H1 (cell line): ENCODE measurements around the gene LAMP5. TPM values are rescaled to one million over a fixed set of nuclear protein-coding genes. Genes with fewer than 3 reads are reported as not detected.

Source experiments
- CTCF ChIA-PET: fragments of 300-600 bp; sonication (Branson Sonifier 250); formaldehyde crosslinking; loops from one replicate; lab custom pipeline; 2021; ENCODE audit not compliant: partially characterized antibody; lab: Charles Lee
- POLR2A ChIA-PET: fragments of 300-600 bp; sonication (Branson Sonifier 250); formaldehyde crosslinking; loops from one replicate; lab custom pipeline; 2021; ENCODE audit warnings: inconsistent platforms; ENCODE audit not compliant: partially characterized antibody; lab: Charles Lee
- DNase-seq, 2 experiments: peaks; one replicate each; pipeline versions ENCODE4 v3.0.0 to v3.0.0-alpha.2; 2010 to 2022; ENCODE audit warnings: low spot score in 2 of 2, low read depth in 1 of 2, mixed read lengths in 1 of 2
- FAIRE-seq: peaks from 2 replicates; lab custom pipeline; 2011; peaks lifted over from hg19 to GRCh38; lab: Jason Lieb, UNC
- H2AFZ ChIP-seq: 2 replicates; pipeline ENCODE4 v1.8.1; 2012; ENCODE audit warnings: low read length, inconsistent platforms
- H2AK5ac ChIP-seq: 2 replicates; pipeline ENCODE4 v1.6.1; 2013; ENCODE audit warnings: low read depth, low read length
- H2BK120ac ChIP-seq: replicated peaks from 2 replicates; pipeline ENCODE3; 2013; ENCODE audit warnings: low read depth, low read length, inconsistent platforms
- H2BK12ac ChIP-seq: 2 replicates; pipeline ENCODE4 v1.6.1; 2013; ENCODE audit warnings: low read depth, low read length
- H2BK15ac ChIP-seq: 2 replicates; pipeline ENCODE4 v1.6.1; 2013; ENCODE audit warnings: low read length
- H2BK20ac ChIP-seq: 2 replicates; pipeline ENCODE4 v1.6.1; 2013; ENCODE audit warnings: low read length
- H2BK5ac ChIP-seq: 2 replicates; pipeline ENCODE4 v1.6.1; 2013; ENCODE audit warnings: low read depth, low read length
- H3K14ac ChIP-seq: 2 replicates; pipeline ENCODE4 v1.6.1; 2013; ENCODE audit warnings: inconsistent platforms; ENCODE audit not compliant: insufficient read length
- H3K18ac ChIP-seq: 2 replicates; pipeline ENCODE4 v1.6.1; 2013; ENCODE audit warnings: low read length; ENCODE audit errors: extremely low read depth
- H3K23ac ChIP-seq: 2 replicates; pipeline ENCODE4 v1.6.1; 2013; ENCODE audit warnings: inconsistent platforms; ENCODE audit not compliant: insufficient read length
- H3K23me2 ChIP-seq: 2 replicates; pipeline ENCODE4 v1.6.1; 2013; ENCODE audit warnings: low read depth, low read length
- H3K27ac ChIP-seq: 2 replicates; pipeline ENCODE4 v1.6.1; 2011; ENCODE audit warnings: low read depth, low read length, inconsistent platforms
- H3K27me3 ChIP-seq, 4 experiments: replicated peaks in 1 of 4; 1 replicate in 1 of 4; 2 replicates in 3 of 4; pipeline versions ENCODE4 v1.6.1 to v1.8.1; 2011 to 2013; ENCODE audit warnings: low read length in 3 of 4, mild to moderate bottlenecking in 3 of 4, inconsistent platforms in 2 of 4, mixed read lengths in 2 of 4, moderate library complexity in 1 of 4; ENCODE audit not compliant: control insufficient read depth in 3 of 4, insufficient read depth in 3 of 4; ENCODE audit errors: extremely low read depth in 1 of 4
- H3K36me3 ChIP-seq, 4 experiments: 2 replicates each; pipeline versions ENCODE4 v1.6.1 to v1.8.1; 2011 to 2013; ENCODE audit warnings: mild to moderate bottlenecking in 4 of 4, low read length in 3 of 4, moderate library complexity in 2 of 4, control low read depth in 1 of 4, inconsistent platforms in 1 of 4; ENCODE audit not compliant: insufficient read depth in 4 of 4, control insufficient read depth in 2 of 4
- H3K4ac ChIP-seq: replicated peaks from 2 replicates; pipeline ENCODE3; 2013; ENCODE audit warnings: low read length, low read depth, mixed read lengths, inconsistent platforms; ENCODE audit not compliant: insufficient read length
- H3K4me1 ChIP-seq, 4 experiments: replicated peaks in 1 of 4; 1 replicate in 1 of 4; 2 replicates in 3 of 4; pipeline versions ENCODE4 v1.6.1 to v1.8.1; 2011 to 2013; ENCODE audit warnings: low read length in 3 of 4, inconsistent platforms in 2 of 4, mixed read lengths in 1 of 4; ENCODE audit not compliant: insufficient read depth in 4 of 4, control insufficient read depth in 3 of 4
- H3K4me2 ChIP-seq, 2 experiments: 2 replicates each; pipeline versions ENCODE4 v1.6.1 to v1.8.1; 2011 to 2013; ENCODE audit warnings: low read depth in 2 of 2, low read length in 2 of 2, control low read depth in 1 of 2, inconsistent platforms in 1 of 2, mild to moderate bottlenecking in 1 of 2; ENCODE audit not compliant: insufficient read depth in 1 of 2
- H3K4me3 ChIP-seq, 4 experiments: fragments of 200-600, 300-600 bp in 1 of 4; sonication (generic), shearing (Covaris generic), sonication (Bioruptor Twin) in 1 of 4; 2 replicates each; pipeline versions ENCODE4 v1.5.1 to v1.8.1; 2011 to 2016; ENCODE audit warnings: low read length in 4 of 4, low read depth in 3 of 4, control low read depth in 2 of 4, inconsistent platforms in 2 of 4, mild to moderate bottlenecking in 2 of 4, mixed read lengths in 1 of 4, moderate library complexity in 1 of 4; ENCODE audit not compliant: insufficient read depth in 2 of 4; ENCODE audit errors: extremely low read depth in 1 of 4
- H3K56ac ChIP-seq: replicated peaks from 2 replicates; pipeline ENCODE3; 2013; ENCODE audit warnings: low read depth, mild to moderate bottlenecking, mixed read lengths, low read length, inconsistent platforms; ENCODE audit not compliant: insufficient read length
- H3K79me1 ChIP-seq: 2 replicates; pipeline ENCODE4 v1.6.1; 2013; ENCODE audit warnings: low read depth, low read length, control low read depth
- H3K79me2 ChIP-seq, 2 experiments: 2 replicates each; pipeline versions ENCODE4 v1.6.1 to v1.8.1; 2012 to 2013; ENCODE audit warnings: low read length in 2 of 2, mild to moderate bottlenecking in 2 of 2, inconsistent platforms in 1 of 2; ENCODE audit not compliant: insufficient read depth in 2 of 2, control insufficient read depth in 1 of 2
- H3K9ac ChIP-seq, 4 experiments: replicated peaks in 1 of 4; 1 replicate in 1 of 4; 2 replicates in 3 of 4; pipeline versions ENCODE4 v1.6.1 to v1.8.1; 2011 to 2013; ENCODE audit warnings: low read depth in 3 of 4, low read length in 3 of 4, control low read depth in 2 of 4, mild to moderate bottlenecking in 2 of 4, moderate library complexity in 2 of 4, inconsistent platforms in 1 of 4; ENCODE audit errors: extremely low read depth in 1 of 4
- H3K9me3 ChIP-seq, 2 experiments: 2 replicates each; pipeline versions ENCODE4 v1.6.1 to v1.8.1; 2012 to 2013; ENCODE audit warnings: mild to moderate bottlenecking in 2 of 2, moderate library complexity in 2 of 2, control low read depth in 1 of 2, inconsistent platforms in 1 of 2, low read depth in 1 of 2, low read length in 1 of 2, mixed read lengths in 1 of 2; ENCODE audit not compliant: insufficient read depth in 2 of 2
- H4K20me1 ChIP-seq, 2 experiments: replicated peaks in 1 of 2; 2 replicates each; pipeline versions ENCODE3 to v1.8.1; 2011 to 2013; ENCODE audit warnings: inconsistent platforms in 2 of 2, low read length in 2 of 2, mild to moderate bottlenecking in 1 of 2; ENCODE audit not compliant: insufficient read depth in 2 of 2, control insufficient read depth in 1 of 2
- H4K5ac ChIP-seq: 2 replicates; pipeline ENCODE4 v1.6.1; 2013; ENCODE audit warnings: low read length, low read depth, mixed read lengths, inconsistent platforms; ENCODE audit not compliant: insufficient read length
- H4K8ac ChIP-seq: 2 replicates; pipeline ENCODE4 v1.8.0; 2013; ENCODE audit warnings: mild to moderate bottlenecking, moderate library complexity, low read length, inconsistent platforms; ENCODE audit not compliant: insufficient read depth; ENCODE audit errors: extremely low read depth
- H4K91ac ChIP-seq: replicated peaks from 2 replicates; pipeline ENCODE3; 2013; ENCODE audit warnings: low read length, mixed read lengths, inconsistent platforms; ENCODE audit not compliant: insufficient read length
- E2F6 ChIP-seq: IDR thresholded peaks from 2 replicates; pipeline ENCODE4 v1.6.1; 2012; ENCODE audit warnings: inconsistent platforms
- GABPA ChIP-seq: IDR thresholded peaks from 2 replicates; pipeline ENCODE4 v1.6.1; 2011; ENCODE audit warnings: mild to moderate bottlenecking, low read length, moderate library complexity, borderline replicate concordance; ENCODE audit not compliant: insufficient read depth
- KDM4A ChIP-seq: IDR thresholded peaks from one replicate; pipeline ENCODE4 v1.7.1; 2012; ENCODE audit warnings: low read depth, mild to moderate bottlenecking, moderate library complexity, low read length, inconsistent platforms; ENCODE audit not compliant: severe bottlenecking
- KDM5A ChIP-seq: fragments of 200-600 bp; IDR thresholded peaks from 2 replicates; pipeline ENCODE4 v1.7.1; 2012; ENCODE audit warnings: mild to moderate bottlenecking, low read length, inconsistent platforms, mixed read lengths
- RXRA ChIP-seq: IDR thresholded peaks from 2 replicates; pipeline ENCODE4 v1.6.1; 2011; ENCODE audit warnings: low read depth, mild to moderate bottlenecking, low read length, moderate library complexity; ENCODE audit not compliant: insufficient read depth
- USF2 ChIP-seq: IDR thresholded peaks from 2 replicates; pipeline ENCODE4 v1.6.1; 2011; ENCODE audit warnings: low read length, improper control_type of control experiment
- ZNF274 ChIP-seq: IDR thresholded peaks from 2 replicates; pipeline ENCODE4 v1.7.0; 2012; ENCODE audit warnings: low read length, borderline replicate concordance; ENCODE audit errors: extremely low read depth
- WGBS, 2 experiments: shearing (Covaris generic) in 1 of 2; methylation state at CpG; one replicate each; pipeline versions ENCODE4 v1.1.6 to v1.1.7; 2013 to 2015; ENCODE audit warnings: low lambda C conversion rate in 2 of 2, mixed read lengths in 2 of 2, inconsistent platforms in 1 of 2, low coverage in 1 of 2, missing lambda C conversion rate in 1 of 2; ENCODE audit not compliant: insufficient replicate concordance in 2 of 2, insufficient coverage in 1 of 2, insufficient read length in 1 of 2; ENCODE audit errors: extremely low coverage in 1 of 2, missing lambda C conversion rate in 1 of 2; 5-methylcytosine and 5-hydroxymethylcytosine counted together
- polyA plus RNA-seq, 7 experiments: library from polyadenylated mRNA; depleted of rRNA in 3 of 7; stranded (reverse) in 5 of 7; unstranded in 2 of 7; fragments of >200 nt in 5 of 7; fragments of 200-250 nt in 2 of 7; gene quantifications; 1 replicate in 5 of 7; 2 replicates in 1 of 7; 4 replicates in 1 of 7; pipeline versions ENCODE4 v1.2.1 to v1.2.3, GENCODE V29; 2011 to 2013; ENCODE audit warnings: missing spikeins in 2 of 7, mixed read lengths in 2 of 7
- total RNA-seq: library from RNA; stranded (reverse); fragmentation: NEBNext Ultra II Directional; extraction: Animal tissue kit (Norgen Biotek cat#: 25700); gene quantifications from 2 replicates; pipeline ENCODE4 v1.2.1, GENCODE V29; 2021

Gene LAMP5
- total and polyA plus RNA-seq, 2 of the 8 experiments (the other 6 are each of a cell fraction or from before 2014, with no cell fraction given), result 0.22 to 1.9 TPM

GRCh38 chr20:9485614-9486340 is 28.6 kb upstream of the LAMP5 start:
- Histone ChIP-seq H3K23me2 (no peaks in the 10 kb centered on the region), H3K79me2 (no peaks in the 10 kb centered on the region), H3K4me3 (no peak overlapping the region), H3K4me2 (no peak overlapping the region), H3K4me1 (no peaks in the 10 kb centered on the region), H2BK5ac (no peak overlapping the region), H2BK12ac (no peak overlapping the region), H2AK5ac (no peak overlapping the region), H3K27me3 (no peaks in the 10 kb centered on the region), H2BK15ac (no peak overlapping the region), H2BK120ac (no peak overlapping the region), H3K9ac (no peak overlapping the region), H3K56ac (no peak overlapping the region), H2AFZ (no peak overlapping the region), H3K9me3 (no peaks in the 10 kb centered on the region), H3K4ac (no peak overlapping the region), H4K5ac (no peak overlapping the region), H3K36me3 (no peaks in the 10 kb centered on the region), H3K79me1 (no peaks in the 10 kb centered on the region), H3K14ac (no peak overlapping the region), H4K91ac (no peak overlapping the region), H3K27ac (no peak overlapping the region), H4K8ac (no peak overlapping the region), H3K23ac (no peak overlapping the region), H4K20me1 (no peaks in the 10 kb centered on the region), H2BK20ac (no peak overlapping the region), H3K18ac (no peak overlapping the region)
- DNase-seq, result no peak
- ChIA-PET POLR2A (no interaction called here), CTCF (interaction anchor here (0.7 to 2.8 kb wide), 10 partner anchors 10 to 462 kb away, joined by 3 to 9 read pairs (median 4); no protein-coding TSS in a partner anchor)
- TF ChIP-seq RXRA (no peak), E2F6 (no peak), KDM4A (no peak), KDM5A (no peak), ZNF274 (no peak), GABPA (no peak), USF2 (no peak)
- 91% methylated on average over 9 of the region's 9 CpGs; no CpG with 5 or more reads in 1 of the 2 experiments for WGBS, 2 experiments
- FAIRE-seq, result no peak
